ENCODE measurements around the gene TUBD1. TPM values are rescaled to one million over a fixed set of nuclear protein-coding genes. Genes with fewer than 3 reads are reported as not detected.

The TUBD1 gene
- total RNA-seq, 4 donors from 2014 or later: 4.2 to 18.9 (median 9.1) TPM

DNA sequence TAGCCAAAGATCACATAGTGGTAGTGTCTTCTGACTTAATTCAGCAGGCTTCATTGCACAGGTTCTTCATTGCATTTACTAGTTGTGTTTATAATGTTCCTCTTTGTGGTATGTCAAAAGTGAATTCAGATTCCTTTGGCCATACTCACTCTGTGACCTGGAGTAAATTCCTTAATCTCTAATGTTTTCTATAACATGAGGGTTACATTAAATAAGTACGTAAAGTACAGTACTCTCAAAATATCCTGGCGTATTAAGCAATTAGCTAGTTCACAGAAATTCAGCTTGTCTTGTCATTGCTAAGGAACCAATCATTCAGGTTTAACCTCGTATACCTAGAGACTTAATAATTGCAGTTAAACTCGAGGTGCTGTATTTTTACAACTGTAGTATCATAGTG lies 4.3 kb upstream of the TUBD1 start:
- H3K9me3 ChIP-seq: no peaks in the 10 kb centered on the region
- no peak overlapping the region for H3K4me3 ChIP-seq
- H3K36me3 ChIP-seq: no peaks in the 10 kb centered on the region
- 75% methylated on average over 4 of the region's 4 CpGs for WGBS
- peaks cover 27% of the 10 kb centered on the region for H3K4me1 ChIP-seq
- H3K27ac ChIP-seq: no peak overlapping the region
- H3K27me3 ChIP-seq: no peaks in the 10 kb centered on the region
- no peak for TF ChIP-seq EP300 (IDR thresholded peaks at IDR 0.05)
- TF ChIP-seq, protein P1, sequence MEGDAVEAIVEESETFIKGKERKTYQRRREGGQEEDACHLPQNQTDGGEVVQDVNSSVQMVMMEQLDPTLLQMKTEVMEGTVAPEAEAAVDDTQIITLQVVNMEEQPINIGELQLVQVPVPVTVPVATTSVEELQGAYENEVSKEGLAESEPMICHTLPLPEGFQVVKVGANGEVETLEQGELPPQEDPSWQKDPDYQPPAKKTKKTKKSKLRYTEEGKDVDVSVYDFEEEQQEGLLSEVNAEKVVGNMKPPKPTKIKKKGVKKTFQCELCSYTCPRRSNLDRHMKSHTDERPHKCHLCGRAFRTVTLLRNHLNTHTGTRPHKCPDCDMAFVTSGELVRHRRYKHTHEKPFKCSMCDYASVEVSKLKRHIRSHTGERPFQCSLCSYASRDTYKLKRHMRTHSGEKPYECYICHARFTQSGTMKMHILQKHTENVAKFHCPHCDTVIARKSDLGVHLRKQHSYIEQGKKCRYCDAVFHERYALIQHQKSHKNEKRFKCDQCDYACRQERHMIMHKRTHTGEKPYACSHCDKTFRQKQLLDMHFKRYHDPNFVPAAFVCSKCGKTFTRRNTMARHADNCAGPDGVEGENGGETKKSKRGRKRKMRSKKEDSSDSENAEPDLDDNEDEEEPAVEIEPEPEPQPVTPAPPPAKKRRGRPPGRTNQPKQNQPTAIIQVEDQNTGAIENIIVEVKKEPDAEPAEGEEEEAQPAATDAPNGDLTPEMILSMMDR (IDR thresholded peaks at IDR 0.05): no peak
- no peak for TF ChIP-seq POLR2AphosphoS5 (IDR thresholded peaks at IDR 0.05)
- no peak for TF ChIP-seq POLR2A (IDR thresholded peaks at IDR 0.05)
- no peak for DNase-seq (ENCODE audit: low spot score in 2 of 2)

DNA sequence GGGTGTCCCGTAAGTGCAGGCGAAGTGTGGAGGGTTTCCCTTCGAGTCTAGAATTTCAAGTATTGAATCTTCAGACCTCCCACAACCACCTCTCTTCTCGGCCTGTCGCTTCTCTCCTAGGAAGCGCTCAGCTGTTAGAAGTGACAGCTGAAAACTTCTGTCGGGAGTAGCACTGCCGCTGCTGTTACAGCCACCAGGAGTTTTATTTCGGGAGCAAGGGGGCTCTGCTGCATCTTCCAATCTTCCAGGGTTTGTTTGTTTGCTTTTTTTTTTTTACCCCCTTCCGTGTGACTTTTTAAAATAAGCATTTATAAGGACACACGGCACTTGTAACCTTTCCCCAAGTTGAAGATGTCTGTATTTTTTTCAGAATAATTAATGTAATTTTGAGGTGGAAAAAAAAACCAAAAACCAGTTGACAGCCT lies 945 bp upstream of the TUBD1 start:
- H3K4me3 ChIP-seq: peak overlapping the region; percentile 97
- DNase-seq (ENCODE audit: low spot score in 2 of 2): no peak
- TF ChIP-seq, protein P1 (IDR thresholded peaks at IDR 0.05): no peak
- TF ChIP-seq POLR2A (IDR thresholded peaks at IDR 0.05) (no peak), EP300 (IDR thresholded peaks at IDR 0.05) (no peak), POLR2AphosphoS5 (IDR thresholded peaks at IDR 0.05) (no peak)
- H3K27me3 ChIP-seq: no peaks in the 10 kb centered on the region
- WGBS: 2% methylated on average over 8 of the region's 11 CpGs
- peaks cover 4% of the 10 kb centered on the region for H3K36me3 ChIP-seq
- peaks cover 37% of the 10 kb centered on the region for H3K4me1 ChIP-seq
- H3K9me3 ChIP-seq: no peaks in the 10 kb centered on the region
- peak overlapping the region; percentile 96 for H3K27ac ChIP-seq

DNA sequence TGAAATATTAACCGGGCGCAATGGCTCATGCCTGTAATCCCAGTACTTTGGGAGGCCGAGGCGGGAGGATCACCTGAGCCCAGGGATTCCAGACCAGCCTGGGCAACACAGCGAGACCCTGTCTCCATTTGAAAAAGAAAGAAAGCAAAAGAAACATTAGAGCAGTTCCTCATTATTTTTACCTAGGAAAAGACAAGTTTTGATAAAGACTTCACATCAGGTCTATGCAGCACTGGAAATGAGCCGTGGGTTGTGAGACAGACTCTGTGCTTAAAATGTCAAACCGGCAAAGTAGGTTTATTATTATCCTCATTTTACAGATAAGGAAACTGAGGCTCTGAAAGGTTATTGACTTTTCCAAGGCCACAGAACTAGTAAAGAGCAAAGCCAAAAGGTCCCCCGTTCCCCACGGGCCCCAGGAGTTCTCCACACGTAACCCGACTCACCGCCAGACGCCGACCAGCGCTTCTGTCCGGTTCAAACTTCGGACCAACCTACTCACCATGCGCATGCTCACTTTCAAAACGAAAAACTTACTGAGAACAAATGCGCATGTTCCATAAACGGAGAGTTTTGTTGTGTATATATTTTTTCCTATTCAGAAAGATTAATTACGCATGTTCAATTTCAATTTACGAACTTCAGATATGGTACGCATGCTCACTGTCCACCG lies 356 bp downstream of the TUBD1 start:
- Histone ChIP-seq H3K27ac (peak overlapping the region; percentile 96), H3K36me3 (peaks cover 11% of the 10 kb centered on the region), H3K9me3 (no peaks in the 10 kb centered on the region), H3K4me3 (peak overlapping the region; percentile 97), H3K27me3 (no peaks in the 10 kb centered on the region), H3K4me1 (peaks cover 30% of the 10 kb centered on the region)
- peak; percentile 34 to 85 for DNase-seq (ENCODE audit: low spot score in 2 of 2)
- TF ChIP-seq POLR2A (IDR thresholded peaks at IDR 0.05) (no peak), EP300 (IDR thresholded peaks at IDR 0.05) (no peak), POLR2AphosphoS5 (IDR thresholded peaks at IDR 0.05) (no peak)
- TF ChIP-seq, protein P1 (IDR thresholded peaks at IDR 0.05): no peak
- WGBS: 5% methylated on average over 25 of the region's 25 CpGs

DNA sequence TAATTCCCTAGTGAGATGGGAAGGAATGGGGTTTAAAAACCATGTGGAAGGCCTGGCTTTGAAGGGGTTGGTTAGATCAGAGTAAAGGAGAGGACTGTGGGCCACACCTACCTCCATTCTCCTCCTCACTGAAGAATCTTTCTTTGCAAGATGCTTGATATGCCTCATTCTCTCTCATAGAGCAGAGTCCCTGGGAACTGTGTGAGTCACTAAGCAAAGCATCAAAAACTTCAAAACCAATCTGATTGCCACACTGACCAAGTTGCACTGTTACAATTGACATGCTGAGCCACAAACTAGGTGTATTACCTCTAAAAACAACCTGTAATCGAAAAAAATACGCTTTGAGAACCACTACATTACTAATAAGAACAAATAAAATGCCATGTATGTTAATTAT lies 2.0 kb downstream of the TUBD1 start:
- 96% methylated on average over 2 of the region's 2 CpGs for WGBS
- no peaks in the 10 kb centered on the region for H3K9me3 ChIP-seq
- H3K4me1 ChIP-seq: peaks cover 30% of the 10 kb centered on the region
- H3K27me3 ChIP-seq: no peaks in the 10 kb centered on the region
- peaks cover 25% of the 10 kb centered on the region for H3K36me3 ChIP-seq
- no peak for DNase-seq (ENCODE audit: low spot score in 2 of 2)
- no peak overlapping the region for H3K27ac ChIP-seq
- no peak for TF ChIP-seq EP300 (IDR thresholded peaks at IDR 0.05)
- TF ChIP-seq POLR2A (IDR thresholded peaks at IDR 0.05): no peak
- TF ChIP-seq, protein P1 (IDR thresholded peaks at IDR 0.05): no peak
- TF ChIP-seq POLR2AphosphoS5 (IDR thresholded peaks at IDR 0.05): no peak
- H3K4me3 ChIP-seq: no peak overlapping the region

DNA sequence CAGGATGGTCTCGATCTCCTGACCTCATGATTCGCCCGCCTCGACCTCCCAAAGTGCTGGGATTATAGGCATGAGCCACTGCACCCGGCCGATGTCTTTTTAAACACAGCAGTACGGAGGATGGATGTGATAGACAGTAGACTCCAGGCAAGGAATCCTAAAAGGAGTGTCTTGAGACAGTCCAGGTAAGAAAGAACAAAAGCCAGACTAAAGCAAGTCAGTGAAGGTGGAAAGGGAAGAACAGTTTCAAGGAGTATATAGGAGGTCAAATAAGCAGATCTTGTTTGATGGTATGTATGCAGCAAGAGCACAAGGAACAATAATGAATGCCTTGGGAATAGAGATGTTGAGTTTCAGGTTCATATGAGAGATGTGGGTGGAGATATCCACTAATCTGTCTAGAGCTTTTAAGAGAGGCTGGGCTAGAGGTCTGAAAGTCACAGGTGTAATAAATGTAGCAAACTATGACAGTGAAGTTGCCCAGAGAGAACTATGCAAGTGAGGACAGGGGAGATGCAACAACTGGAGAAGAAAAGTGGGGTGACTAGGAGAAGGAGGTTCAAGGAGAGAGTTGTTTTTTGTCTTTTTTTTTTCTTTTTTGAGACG lies 4.5 kb downstream of the TUBD1 start:
- TF ChIP-seq POLR2AphosphoS5 (IDR thresholded peaks at IDR 0.05) (no peak), EP300 (IDR thresholded peaks at IDR 0.05) (no peak), POLR2A (IDR thresholded peaks at IDR 0.05) (no peak)
- TF ChIP-seq, protein P1 (IDR thresholded peaks at IDR 0.05): no peak
- no peak overlapping the region for H3K4me3 ChIP-seq
- no peaks in the 10 kb centered on the region for H3K9me3 ChIP-seq
- DNase-seq (ENCODE audit: low spot score in 2 of 2): peak in 1 of 2 donors; percentile 33
- peaks cover 15% of the 10 kb centered on the region for H3K4me1 ChIP-seq
- H3K27ac ChIP-seq: no peak overlapping the region
- no peaks in the 10 kb centered on the region for H3K27me3 ChIP-seq
- WGBS: 95% methylated on average over 8 of the region's 8 CpGs
- peaks cover 50% of the 10 kb centered on the region for H3K36me3 ChIP-seq

All from suprapubic skin (tissue), 4 donors.